B cell (primary cell): ENCODE results near the gene ERC2. TPM values are rescaled to one million over a fixed set of nuclear protein-coding genes. Genes with fewer than 3 reads are reported as not detected.

Experiments used
- ATAC-seq: fragments of 200-7000 bp; cut with Tn5 transposase; one replicate; pipeline ENCODE4 v1.10.0; 2021; ENCODE audit warnings: low read depth, mild to moderate bottlenecking, moderate number of reproducible peaks, moderate library complexity
- CTCF ChIA-PET: fragments of 350-600 bp; sonication (Branson Sonifier 250); formaldehyde crosslinking; loops from one replicate; lab custom pipeline; 2021; ENCODE audit warnings: antibody characterized with exemption, inconsistent platforms; lab: Charles Lee
- POLR2A ChIA-PET: fragments of 350-600 bp; sonication (Branson Sonifier 250); formaldehyde crosslinking; loops from one replicate; lab custom pipeline; 2021; ENCODE audit warnings: antibody characterized with exemption; lab: Charles Lee
- DNase-seq: peaks from one replicate; pipeline ENCODE4 v3.0.0; 2013
- H2AFZ ChIP-seq: 2 replicates; pipeline ENCODE4 v1.6.1; 2012; ENCODE audit warnings: mild to moderate bottlenecking, low read depth, low read length; ENCODE audit not compliant: insufficient read depth, poor library complexity, severe bottlenecking
- H3K27ac ChIP-seq, 2 donors: 1 replicate in 1 of 2; 2 replicates in 1 of 2; pipeline ENCODE4 v1.5.1; 2012 to 2013; ENCODE audit warnings: low read length in 2 of 2, mild to moderate bottlenecking in 2 of 2, moderate library complexity in 1 of 2
- H3K27me3 ChIP-seq, 4 experiments: fragments of 200-600 bp in 1 of 4; sonication (generic) in 1 of 4; replicated peaks in 1 of 4; 1 replicate in 2 of 4; 2 replicates in 2 of 4; pipeline versions ENCODE4 v1.6.1 to v1.7.0; 2013 to 2016; ENCODE audit warnings: low read length in 3 of 4, mild to moderate bottlenecking in 2 of 4, mixed read lengths in 1 of 4, moderate library complexity in 1 of 4; ENCODE audit not compliant: insufficient read depth in 4 of 4, control insufficient read depth in 3 of 4; ENCODE audit errors: control extremely low read depth in 1 of 4
- H3K36me3 ChIP-seq, 2 experiments: replicated peaks in 1 of 2; 1 replicate in 1 of 2; 2 replicates in 1 of 2; pipeline versions ENCODE4 v1.6.1 to v1.7.1; 2013; ENCODE audit warnings: low read length in 1 of 2; ENCODE audit not compliant: insufficient read depth in 2 of 2, control insufficient read depth in 1 of 2; ENCODE audit errors: control extremely low read depth in 1 of 2, extremely low read depth in 1 of 2
- H3K4me1 ChIP-seq, 2 donors: fragments of 200-600 bp in 1 of 2; sonication (generic) in 1 of 2; 1 replicate in 1 of 2; 2 replicates in 1 of 2; pipeline versions ENCODE4 v1.5.1 to v1.6.1; 2013 to 2017; ENCODE audit warnings: low read length in 2 of 2; ENCODE audit not compliant: control insufficient read depth in 2 of 2, insufficient read depth in 2 of 2
- H3K4me2 ChIP-seq: replicated peaks from 2 replicates; pipeline ENCODE3; 2012; ENCODE audit warnings: mild to moderate bottlenecking, low read depth, low read length; ENCODE audit not compliant: poor library complexity, severe bottlenecking
- H3K4me3 ChIP-seq, 5 experiments: fragments of 200-600 bp in 1 of 5; sonication (generic) in 1 of 5; 1 replicate in 3 of 5; 2 replicates in 2 of 5; pipeline versions ENCODE4 v1.5.1 to v1.7.0; 2011 to 2016; ENCODE audit warnings: low read length in 4 of 5, mild to moderate bottlenecking in 4 of 5, low read depth in 2 of 5, control low read depth in 1 of 5, moderate library complexity in 1 of 5; ENCODE audit not compliant: insufficient read depth in 1 of 5; ENCODE audit errors: control extremely low read depth in 1 of 5, extremely low read depth in 1 of 5
- H3K79me2 ChIP-seq: fragments of 200-600 bp; sonication (generic); one replicate; pipeline ENCODE4 v1.6.0; 2016; ENCODE audit warnings: low read length; ENCODE audit not compliant: control insufficient read depth, insufficient read depth
- H3K9ac ChIP-seq: fragments of 200-600 bp; sonication (generic); 2 replicates; pipeline ENCODE4 v1.6.1; 2017; ENCODE audit warnings: mild to moderate bottlenecking, low read length, moderate library complexity
- H3K9me3 ChIP-seq, 3 donors: one replicate each; pipeline versions ENCODE4 v1.6.1 to v1.7.1; 2013; ENCODE audit warnings: low read length in 2 of 3; ENCODE audit not compliant: control insufficient read depth in 2 of 3, insufficient read depth in 1 of 3; ENCODE audit errors: control extremely low read depth in 1 of 3
- H4K20me1 ChIP-seq: 2 replicates; pipeline ENCODE4 v1.6.0; 2012; ENCODE audit warnings: mild to moderate bottlenecking, low read length; ENCODE audit not compliant: insufficient read depth, control insufficient read depth, poor library complexity, severe bottlenecking
- H3K27ac Mint-ChIP-seq: one replicate; pipeline ENCODE4 v1.8.0; 2021; ENCODE audit warnings: mixed read lengths
- H3K27me3 Mint-ChIP-seq: one replicate; pipeline ENCODE4 v1.8.0; 2021; ENCODE audit warnings: mixed read lengths
- H3K4me1 Mint-ChIP-seq: one replicate; pipeline ENCODE4 v1.8.0; 2021; ENCODE audit warnings: mixed read lengths
- H3K4me3 Mint-ChIP-seq: one replicate; pipeline ENCODE4 v1.8.0; 2021; ENCODE audit warnings: mixed read lengths
- H3K9me3 Mint-ChIP-seq: one replicate; pipeline ENCODE4 v1.8.0; 2022; ENCODE audit warnings: mixed read lengths; ENCODE audit not compliant: insufficient read depth
- CTCF ChIP-seq: fragments of 200-600 bp; IDR thresholded peaks from one replicate; pipeline ENCODE4 v1.8.0; 2022; ENCODE audit warnings: antibody characterized with exemption, mild to moderate bottlenecking
- EZH2 ChIP-seq: IDR thresholded peaks from 2 replicates; pipeline ENCODE4 v1.6.1; 2012; ENCODE audit warnings: borderline replicate concordance, low read depth, mild to moderate bottlenecking, moderate library complexity, low read length; ENCODE audit not compliant: insufficient read depth, poor library complexity, severe bottlenecking
- WGBS: methylation state at CpG from one replicate; pipeline ENCODE4 v1.1.5; 2013; ENCODE audit warnings: missing lambda C conversion rate; ENCODE audit not compliant: insufficient coverage; 5-methylcytosine and 5-hydroxymethylcytosine counted together
- intact Hi-C: fragments of 100-400 bp; cut with micrococcal nuclease; formaldehyde crosslinking; loops from one replicate; pipeline ENCODE4 v1.10.0; 2022
- polyA plus RNA-seq: library from polyadenylated mRNA; depleted of rRNA; stranded (reverse); fragments of >200 nt; gene quantifications from 2 replicates; pipeline ENCODE4 v1.2.3, GENCODE V29; 2012
- total RNA-seq, 2 donors: library from RNA; stranded (reverse); fragments of 120-200 nt in 1 of 2; gene quantifications; 1 replicate in 1 of 2; 2 replicates in 1 of 2; pipeline versions ENCODE4 v1.2.3 to v1.2.4, GENCODE V29; 2013 to 2022

The ERC2 gene
- total and polyA plus RNA-seq, 2 donors (not counting 1 experiment from before 2014, with no cell fraction given) = not detected

GRCh38 chr3:55893045-55893664, 575.1 kb downstream of the ERC2 start:
- Histone ChIP-seq H3K4me3 (no peak overlapping the region), H3K4me1 (no peaks in the 10 kb centered on the region), H3K9ac (no peak overlapping the region), H3K79me2 (no peaks in the 10 kb centered on the region), H3K9me3 (no peaks in the 10 kb centered on the region), H3K36me3 (no peaks in the 10 kb centered on the region), H3K4me2 (no peak overlapping the region), H4K20me1 (no peaks in the 10 kb centered on the region), H3K27ac (no peak overlapping the region), H2AFZ (no peak overlapping the region), H3K27me3 (no peaks in the 10 kb centered on the region)
- H3K27ac Mint-ChIP-seq = no peak overlapping the region
- H3K4me1 Mint-ChIP-seq = no peaks in the 10 kb centered on the region
- no peak for TF ChIP-seq CTCF
- TF ChIP-seq EZH2 = no peak
- ChIA-PET POLR2A (no interaction called here), CTCF (no interaction called here)
- no peak overlapping the region for H3K4me3 Mint-ChIP-seq
- DNase-seq (no peak), ATAC-seq (no peak)
- H3K27me3 Mint-ChIP-seq = peaks cover 4% of the 10 kb centered on the region
- intact Hi-C loops = no loop called here
- WGBS = 83% methylated on average over 2 of the region's 4 CpGs
- no peaks in the 10 kb centered on the region for H3K9me3 Mint-ChIP-seq

- no peaks in the 10 kb centered on the region for H3K27me3 Mint-ChIP-seq
- CTCF ChIA-PET = no interaction called here
These were observed 577.2 kb downstream of the ERC2 start for GRCh38 chr3:55891106-55891505.

More at GRCh38 chr3:55891106-55891505, 577.2 kb downstream of the ERC2 start:
- H3K27me3 ChIP-seq = no peaks in the 10 kb centered on the region
- Mint-ChIP-seq H3K4me3 (no peak overlapping the region), H3K4me1 (no peaks in the 10 kb centered on the region), H3K9me3 (no peaks in the 10 kb centered on the region), H3K27ac (no peak overlapping the region)
- H2AFZ ChIP-seq = no peak overlapping the region
- DNase-seq (no peak), ATAC-seq (no peak)
- no peaks in the 10 kb centered on the region for H3K79me2 ChIP-seq
- H3K27ac ChIP-seq = no peak overlapping the region
- H3K36me3 ChIP-seq = no peaks in the 10 kb centered on the region
- no peak overlapping the region for H3K4me2 ChIP-seq
- TF ChIP-seq EZH2 (no peak), CTCF (no peak)
- intact Hi-C loops = no loop called here
- H3K9ac ChIP-seq = no peak overlapping the region
- no peak overlapping the region for H3K4me3 ChIP-seq
- no peaks in the 10 kb centered on the region for H3K4me1 ChIP-seq
- WGBS = no CpG with 5 or more reads among the region's 2 CpGs
- H4K20me1 ChIP-seq = no peaks in the 10 kb centered on the region
- POLR2A ChIA-PET = no interaction called here
- H3K9me3 ChIP-seq = no peaks in the 10 kb centered on the region
